HG03139 (cell line): ENCODE data around the gene HSDL2.
"Not testable (repeated sequence)": the region's sequence is repeated elsewhere in the genome, so short reads cannot be mapped to it uniquely, and the experiment has no call there.

ENCODE experiments used
- ATAC-seq: cut with Tn5 transposase; IDR thresholded peaks from one replicate; pipeline ENCODE4 v1.9.1; 2021; ENCODE audit not compliant: unreplicated experiment

Gene HSDL2

DNA sequence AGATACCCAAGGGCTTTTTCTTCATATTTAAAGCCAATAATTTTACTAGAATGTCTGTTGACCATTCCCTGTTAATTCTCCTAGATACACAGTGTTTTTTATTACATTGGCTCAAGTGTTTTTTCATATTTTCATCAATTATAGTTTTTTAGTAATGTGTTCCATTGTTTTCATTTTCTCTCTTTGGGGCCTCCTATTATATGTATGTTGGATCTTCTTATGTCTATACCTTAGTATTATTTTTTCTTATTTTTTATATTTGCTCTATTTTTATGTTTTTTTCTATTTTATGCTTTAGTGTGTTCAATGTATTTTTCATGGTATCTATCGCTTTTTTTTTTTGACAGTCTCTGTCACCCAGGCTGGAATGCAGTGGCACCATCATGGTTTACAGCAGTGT, 114.2 kb downstream of the HSDL2 start:
- ATAC-seq = no peak

- ATAC-seq = no peak
These were observed 115.7 kb downstream of the HSDL2 start for GRCh38 chr9:112495614-112496013.

DNA sequence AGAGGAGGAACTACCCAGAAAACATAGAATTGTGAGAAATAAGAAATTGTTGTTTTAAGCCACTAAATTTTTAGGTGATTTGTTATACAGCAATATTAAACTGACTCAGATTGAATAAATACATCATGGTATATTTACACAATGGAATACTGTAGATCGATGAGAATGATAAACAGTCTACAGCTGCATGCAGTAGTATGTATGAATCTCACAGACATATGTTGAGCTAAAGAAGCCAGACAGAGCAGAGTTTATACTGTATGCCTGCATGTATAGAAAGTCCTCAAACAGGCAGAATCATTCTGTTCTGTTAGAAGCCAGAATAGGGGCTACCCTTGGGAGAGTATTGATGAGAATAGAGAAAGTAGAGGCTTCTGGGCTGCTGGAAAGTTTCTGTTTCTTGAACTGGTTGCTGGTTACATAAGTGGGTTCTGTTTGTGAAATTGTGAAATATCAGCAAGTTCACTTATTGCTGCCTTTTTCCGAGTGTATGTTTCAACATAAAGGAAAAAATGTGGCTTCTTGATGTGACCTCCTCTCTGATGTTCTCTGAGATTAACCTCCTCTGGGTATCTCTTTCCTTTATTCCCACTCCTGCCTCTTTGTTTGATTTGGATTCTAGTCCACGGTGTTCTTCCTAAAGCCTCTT, 116.3 kb downstream of the HSDL2 start:
- no peak for ATAC-seq

- no peak for ATAC-seq
These were observed 120.9 kb downstream of the HSDL2 start for GRCh38 chr9:112500842-112501241.

GRCh38 chr9:112501287-112501686, 121.4 kb downstream of the HSDL2 start:
- no peak for ATAC-seq

DNA sequence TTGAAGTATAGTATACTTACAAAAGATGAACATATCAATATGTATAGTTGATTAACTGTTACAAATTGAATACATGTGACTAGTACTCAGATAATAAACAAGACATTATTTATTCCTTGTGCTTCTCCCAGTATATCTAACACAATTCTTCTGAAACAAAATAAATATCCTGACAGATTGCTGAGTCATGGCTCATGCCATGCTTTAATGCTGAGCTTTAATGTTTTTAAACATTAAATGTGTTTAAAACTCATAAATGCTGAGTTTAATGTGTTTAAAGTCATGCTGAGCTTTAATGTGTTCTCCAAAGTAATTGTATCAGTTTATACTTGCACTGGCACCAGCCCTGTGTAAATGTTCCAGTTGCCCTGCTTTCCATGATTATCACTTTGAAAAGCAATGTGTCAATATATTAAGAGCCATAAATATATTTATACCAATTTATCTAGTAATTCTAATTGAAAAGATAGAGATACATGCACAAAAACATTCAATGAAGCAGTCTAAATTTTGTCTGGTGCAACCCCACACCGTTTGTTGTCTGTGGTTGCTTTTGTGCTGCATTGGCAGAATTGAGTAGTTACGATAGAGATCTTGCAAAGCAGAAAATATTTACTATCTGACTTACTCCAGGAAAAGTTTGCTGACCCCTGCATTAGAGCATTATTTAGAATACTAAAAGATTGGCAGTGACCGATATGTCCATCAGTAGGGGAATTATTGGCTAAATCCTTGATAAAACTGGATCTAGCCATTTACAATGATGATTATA, 122.5 kb downstream of the HSDL2 start:
- ATAC-seq = no peak

GRCh38 chr9:112503170-112503569, 123.3 kb downstream of the HSDL2 start:
- no peak for ATAC-seq

DNA sequence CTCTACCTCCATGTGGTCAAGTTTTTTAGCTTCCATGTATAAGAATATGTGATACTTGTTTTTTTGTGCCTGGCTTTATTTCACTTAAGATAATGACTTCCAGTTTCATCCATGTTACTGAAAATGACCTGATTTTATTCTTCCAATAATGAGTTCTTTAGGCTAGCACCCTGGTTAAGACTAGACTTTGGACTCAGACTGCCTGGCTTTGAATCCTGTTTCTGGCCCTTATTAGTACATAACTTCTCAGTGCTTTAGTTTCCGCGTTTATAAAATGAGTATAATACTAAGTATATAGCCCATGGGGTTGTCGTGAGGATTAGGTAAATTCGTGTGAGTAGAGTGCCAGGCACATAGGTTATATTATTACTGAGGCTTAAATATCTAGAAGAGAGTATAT, 125.2 kb downstream of the HSDL2 start:
- no peak for ATAC-seq

DNA sequence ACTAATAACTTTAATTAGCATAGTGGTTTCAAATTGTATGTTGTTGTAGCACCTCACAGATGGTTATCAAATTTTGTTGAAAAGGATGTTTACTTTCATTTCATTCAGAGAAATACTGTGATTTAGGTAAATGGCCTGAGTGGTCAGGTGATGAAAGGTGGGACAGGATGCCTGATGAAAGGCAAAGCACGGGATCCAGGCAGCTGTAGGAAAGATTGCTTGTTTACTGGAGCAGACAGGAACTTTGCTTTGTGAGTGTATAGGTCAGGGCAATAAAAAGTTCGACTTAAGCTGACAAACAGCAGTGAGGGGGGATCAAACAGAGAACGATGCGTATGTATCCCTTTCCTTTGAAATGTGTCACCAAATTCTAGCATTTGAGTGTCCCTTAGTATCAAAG, 125.7 kb downstream of the HSDL2 start:
- no peak for ATAC-seq

DNA sequence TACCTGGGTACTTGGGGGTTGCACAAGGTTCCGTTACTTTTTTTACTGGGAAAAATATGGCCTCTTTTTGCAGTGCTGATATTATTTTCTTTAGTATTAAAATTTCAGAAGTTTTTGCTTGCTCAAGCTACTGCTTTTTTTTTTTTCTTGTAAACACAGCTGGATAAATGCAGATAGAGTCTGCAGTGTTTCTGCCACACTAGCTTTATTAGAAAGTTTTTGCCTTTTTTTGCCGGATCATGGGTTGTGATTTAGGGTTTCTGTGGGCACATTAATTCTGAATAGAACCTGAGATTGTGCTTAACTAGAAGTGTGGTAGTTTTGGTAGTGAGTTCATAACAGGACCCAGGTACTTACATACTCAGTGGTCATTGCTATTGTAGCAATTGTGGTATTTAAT, 126.7 kb downstream of the HSDL2 start:
- no peak for ATAC-seq

DNA sequence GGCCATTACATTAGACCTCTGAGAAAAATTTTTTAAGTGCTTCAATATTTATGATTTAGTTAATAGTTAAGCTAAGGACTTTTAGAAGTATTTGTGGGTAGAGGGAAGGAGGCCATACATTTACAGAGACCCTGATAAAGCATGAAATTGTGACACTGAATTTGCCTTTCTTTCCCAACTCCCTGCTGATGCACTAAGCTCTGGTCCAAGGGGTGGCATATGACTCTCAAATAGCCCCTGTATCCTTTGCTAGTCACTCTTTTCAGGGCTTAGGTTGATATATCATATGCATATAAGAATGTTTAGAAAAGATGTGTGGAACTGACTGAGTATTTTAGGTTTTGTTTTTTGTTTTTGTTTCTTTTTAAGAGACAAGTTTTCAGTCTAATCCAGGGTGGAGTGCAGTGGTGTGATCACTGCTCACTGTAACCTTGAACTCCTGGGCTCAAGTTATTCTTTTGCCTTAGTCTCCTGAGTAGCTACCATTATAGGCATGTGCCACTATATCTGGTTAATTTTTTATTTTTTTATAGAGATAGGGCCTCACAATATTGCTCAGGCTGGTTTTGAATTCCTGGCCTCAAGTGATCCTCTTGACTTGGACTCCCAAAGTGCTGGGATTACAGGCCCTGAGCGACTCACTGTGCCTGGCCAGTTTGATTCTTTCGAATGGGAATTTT, 127.2 kb downstream of the HSDL2 start:
- ATAC-seq = no peak

GRCh38 chr9:112508377-112508776, 128.5 kb downstream of the HSDL2 start:
- no peak for ATAC-seq

- not testable (repeated sequence) for ATAC-seq
These were observed 132.5 kb downstream of the HSDL2 start for GRCh38 chr9:112512377-112512776.

- no peak for ATAC-seq
These were observed 136.9 kb downstream of the HSDL2 start for GRCh38 chr9:112516769-112517168.

DNA sequence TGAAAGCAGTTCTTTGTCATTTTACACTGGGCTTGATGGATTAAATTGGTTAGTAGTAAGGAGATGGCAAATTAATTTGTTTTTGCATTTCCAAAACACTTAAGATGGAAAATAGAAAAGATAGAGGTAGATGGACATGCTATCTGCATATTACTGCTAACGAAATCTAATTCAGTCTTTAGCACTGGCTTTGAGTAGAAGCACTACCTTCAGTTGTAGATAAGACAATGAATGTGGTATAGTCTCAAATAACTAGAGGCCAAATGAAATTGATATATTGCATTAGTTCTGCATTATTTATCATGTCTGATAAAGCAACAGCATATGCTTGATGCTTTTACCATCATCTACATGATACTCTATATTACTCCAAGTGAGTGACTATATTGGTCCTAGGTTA, 140.2 kb downstream of the HSDL2 start:
- no peak for ATAC-seq

- ATAC-seq = no peak
These were observed 140.7 kb downstream of the HSDL2 start for GRCh38 chr9:112520656-112521055.
